Thyroid gland (tissue), 4 donors: Measurements from ENCODE around the gene KLF14. TPM values are rescaled to one million over a fixed set of nuclear protein-coding genes. Genes with fewer than 3 reads are reported as not detected.

Source experiments
- DNase-seq, 2 donors: peaks; one replicate each; pipeline ENCODE4 v3.0.0-alpha.2; 2019
- H3K27ac ChIP-seq, 3 donors: fragments of 200-600 bp; sonication (generic); 1 replicate in 2 of 3; 2 replicates in 1 of 3; pipeline ENCODE4 v1.5.1; 2016 to 2019; ENCODE audit warnings: mild to moderate bottlenecking in 1 of 3, moderate library complexity in 1 of 3
- H3K27me3 ChIP-seq: fragments of 200-600 bp; sonication (generic); one replicate; pipeline ENCODE4 v1.5.1; 2019
- H3K36me3 ChIP-seq, 2 donors: fragments of 200-600 bp; sonication (generic); one replicate each; pipeline ENCODE4 v1.5.1; 2016 to 2019
- H3K4me1 ChIP-seq, 2 donors: fragments of 200-600 bp; sonication (generic); one replicate each; pipeline ENCODE4 v1.5.1; 2017 to 2019
- H3K4me3 ChIP-seq, 3 donors: fragments of 200-600 bp; sonication (generic); replicated peaks in 1 of 3; 1 replicate in 2 of 3; 2 replicates in 1 of 3; pipeline ENCODE4 v1.5.1; 2016; ENCODE audit warnings: mild to moderate bottlenecking in 1 of 3
- H3K9me3 ChIP-seq: fragments of 200-600 bp; sonication (generic); one replicate; pipeline ENCODE4 v1.5.1; 2017
- POLR2A ChIP-seq, 2 donors: fragments of 450-650 bp; IDR thresholded peaks; one replicate each; pipeline ENCODE4 v1.6.1; 2017; ENCODE audit warnings: antibody characterized with exemption in 2 of 2, mild to moderate bottlenecking in 2 of 2, moderate library complexity in 1 of 2
- WGBS, 2 donors: methylation state at CpG; one replicate each; pipeline ENCODE4 v1.1.5; 2017; 5-methylcytosine and 5-hydroxymethylcytosine counted together
- intact Hi-C: fragments of 100-400 bp; cut with DNase I; formaldehyde crosslinking; loops from one replicate; pipeline ENCODE4 v1.15.1; 2023
- total RNA-seq, 4 donors: library from RNA; depleted of rRNA; stranded (reverse); fragments of >200 nt; gene quantifications; one replicate each; pipeline ENCODE4 v1.2.3, GENCODE V29; 2016
- TF ChIP-seq, protein P1 (sequence below), 6 experiments: fragments of 200-600 bp in 3 of 6; fragments of 450-650 bp in 3 of 6; sonication (generic) in 3 of 6; IDR thresholded peaks; one replicate each; pipeline ENCODE4 v1.5.1; 2016 to 2019; ENCODE audit warnings: antibody characterized with exemption in 6 of 6, mild to moderate bottlenecking in 2 of 6, inconsistent platforms in 1 of 6, moderate library complexity in 1 of 6

Gene KLF14
- total RNA-seq, 4 donors from 2014 or later: not detected

DNA sequence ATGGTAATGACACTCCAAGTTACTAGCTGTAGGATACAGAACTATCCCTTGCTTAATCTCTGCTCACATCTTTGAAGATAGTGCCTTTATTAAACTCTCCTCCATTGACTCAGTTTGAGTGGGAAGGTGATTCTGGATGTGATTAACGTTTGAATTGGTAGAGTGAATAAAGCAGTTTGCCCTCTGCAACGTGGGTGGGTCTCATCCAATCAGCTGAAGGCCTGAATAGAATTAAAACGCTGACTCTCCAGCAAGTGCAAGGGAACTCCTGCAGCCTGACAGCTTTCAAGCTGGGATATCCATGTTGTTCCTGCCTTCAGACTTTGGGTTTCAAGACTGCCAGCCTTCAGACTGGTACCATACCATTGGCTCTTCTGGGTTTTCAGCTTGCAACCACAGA is 21.6 kb downstream of the KLF14 start:
- Histone ChIP-seq H3K27ac (no peak overlapping the region), H3K4me1 (no peaks in the 10 kb centered on the region), H3K36me3 (no peaks in the 10 kb centered on the region), H3K9me3 (no peaks in the 10 kb centered on the region), H3K4me3 (no peak overlapping the region), H3K27me3 (no peaks in the 10 kb centered on the region)
- intact Hi-C loops: no loop called here
- no peak for DNase-seq
- no peak for TF ChIP-seq POLR2A (IDR thresholded peaks at IDR 0.05)
- TF ChIP-seq, protein P1, sequence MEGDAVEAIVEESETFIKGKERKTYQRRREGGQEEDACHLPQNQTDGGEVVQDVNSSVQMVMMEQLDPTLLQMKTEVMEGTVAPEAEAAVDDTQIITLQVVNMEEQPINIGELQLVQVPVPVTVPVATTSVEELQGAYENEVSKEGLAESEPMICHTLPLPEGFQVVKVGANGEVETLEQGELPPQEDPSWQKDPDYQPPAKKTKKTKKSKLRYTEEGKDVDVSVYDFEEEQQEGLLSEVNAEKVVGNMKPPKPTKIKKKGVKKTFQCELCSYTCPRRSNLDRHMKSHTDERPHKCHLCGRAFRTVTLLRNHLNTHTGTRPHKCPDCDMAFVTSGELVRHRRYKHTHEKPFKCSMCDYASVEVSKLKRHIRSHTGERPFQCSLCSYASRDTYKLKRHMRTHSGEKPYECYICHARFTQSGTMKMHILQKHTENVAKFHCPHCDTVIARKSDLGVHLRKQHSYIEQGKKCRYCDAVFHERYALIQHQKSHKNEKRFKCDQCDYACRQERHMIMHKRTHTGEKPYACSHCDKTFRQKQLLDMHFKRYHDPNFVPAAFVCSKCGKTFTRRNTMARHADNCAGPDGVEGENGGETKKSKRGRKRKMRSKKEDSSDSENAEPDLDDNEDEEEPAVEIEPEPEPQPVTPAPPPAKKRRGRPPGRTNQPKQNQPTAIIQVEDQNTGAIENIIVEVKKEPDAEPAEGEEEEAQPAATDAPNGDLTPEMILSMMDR (IDR thresholded peaks at IDR 0.05): no peak
- 45 to 46% methylated on average over 3 of the region's 3 CpGs for WGBS, 2 donors

DNA sequence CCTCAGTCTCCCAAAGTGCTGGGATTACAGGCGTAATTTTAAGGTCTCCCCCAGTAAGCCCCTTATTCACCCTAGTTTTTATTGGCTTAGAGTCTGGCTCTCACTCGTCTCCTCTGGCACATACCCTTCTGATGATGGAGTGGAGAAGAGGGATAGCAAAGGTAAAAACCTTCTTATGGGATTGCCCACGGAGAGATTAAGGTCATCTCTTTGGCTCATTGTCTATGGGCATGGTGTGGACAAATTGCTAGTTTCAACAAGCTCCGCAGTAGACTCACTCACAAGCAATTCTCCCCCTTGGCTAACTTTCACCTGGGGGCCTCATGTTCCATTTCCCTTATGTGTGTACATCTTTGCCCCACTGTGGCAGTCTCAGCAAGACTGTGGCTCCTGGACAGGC is 25.2 kb downstream of the KLF14 start:
- intact Hi-C loops: no loop called here
- no peak overlapping the region for H3K27ac ChIP-seq
- H3K36me3 ChIP-seq: no peaks in the 10 kb centered on the region
- TF ChIP-seq, protein P1 (IDR thresholded peaks at IDR 0.05): no peak
- no peak for TF ChIP-seq POLR2A (IDR thresholded peaks at IDR 0.05)
- H3K4me1 ChIP-seq: no peaks in the 10 kb centered on the region
- WGBS, 2 donors: 86 to 92% methylated on average over 4 of the region's 4 CpGs
- no peaks in the 10 kb centered on the region for H3K9me3 ChIP-seq
- H3K4me3 ChIP-seq: no peak overlapping the region
- H3K27me3 ChIP-seq: no peaks in the 10 kb centered on the region
- DNase-seq: no peak

GRCh38 chr7:130708001-130708400 is 26.0 kb downstream of the KLF14 start:
- intact Hi-C loops: no loop called here
- Histone ChIP-seq H3K36me3 (no peaks in the 10 kb centered on the region), H3K4me1 (no peaks in the 10 kb centered on the region), H3K27me3 (no peaks in the 10 kb centered on the region), H3K9me3 (no peaks in the 10 kb centered on the region), H3K4me3 (no peak overlapping the region), H3K27ac (no peak overlapping the region)
- no peak for DNase-seq
- WGBS, 2 donors: 91 to 95% methylated on average over 4 of the region's 4 CpGs
- TF ChIP-seq, protein P1 (IDR thresholded peaks at IDR 0.05): no peak
- TF ChIP-seq POLR2A (IDR thresholded peaks at IDR 0.05): no peak

DNA sequence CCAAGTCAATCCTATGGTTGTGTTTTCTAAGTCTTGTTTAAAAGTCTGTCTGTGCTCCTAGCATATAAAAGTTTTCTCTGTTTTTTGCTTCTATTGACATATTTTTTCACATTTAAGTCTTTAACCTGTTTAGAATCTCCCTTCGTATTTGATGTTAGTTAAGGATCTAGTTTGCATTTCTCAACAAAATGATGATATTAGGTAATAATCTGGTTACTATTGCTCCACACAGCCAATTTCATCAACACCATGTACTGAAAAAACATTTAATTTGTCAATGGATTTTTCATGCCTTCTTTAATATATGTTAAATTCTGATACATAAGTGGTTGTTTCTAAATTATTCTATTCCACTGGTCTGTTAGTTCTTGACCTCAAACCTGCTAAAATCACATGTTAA is 30.2 kb downstream of the KLF14 start:
- intact Hi-C loops: no loop called here
- WGBS, 2 donors: 87 to 93% methylated on average over 1 of the region's 1 CpG
- DNase-seq: no peak
- Histone ChIP-seq H3K27me3 (no peaks in the 10 kb centered on the region), H3K36me3 (no peaks in the 10 kb centered on the region), H3K4me1 (no peaks in the 10 kb centered on the region), H3K9me3 (no peaks in the 10 kb centered on the region), H3K4me3 (no peak overlapping the region), H3K27ac (no peak overlapping the region)
- no peak for TF ChIP-seq POLR2A (IDR thresholded peaks at IDR 0.05)
- TF ChIP-seq, protein P1 (IDR thresholded peaks at IDR 0.05): no peak

DNA sequence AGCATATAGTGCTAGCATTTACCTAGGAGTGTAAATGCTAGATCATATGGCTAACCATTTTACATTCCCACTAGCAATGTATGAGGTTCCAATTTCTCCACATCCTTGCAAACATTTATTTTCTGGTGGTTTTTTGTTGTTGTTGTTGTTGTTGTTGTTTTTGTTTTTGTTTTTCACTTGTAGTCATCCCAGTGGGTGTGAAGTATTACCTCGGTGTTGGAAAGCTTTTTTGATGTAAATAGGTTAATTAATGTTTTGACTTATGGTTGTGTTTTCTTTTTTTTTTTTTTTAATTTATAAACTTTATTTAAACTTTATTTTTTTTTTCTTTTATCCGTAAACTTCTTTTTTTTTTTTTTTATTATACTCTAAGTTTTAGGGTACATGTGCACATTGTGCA is 32.4 kb downstream of the KLF14 start:
- intact Hi-C loops: no loop called here
- H3K4me1 ChIP-seq: no peaks in the 10 kb centered on the region
- no peak for DNase-seq
- H3K4me3 ChIP-seq: no peak overlapping the region
- no peaks in the 10 kb centered on the region for H3K9me3 ChIP-seq
- no peak overlapping the region for H3K27ac ChIP-seq
- WGBS, 2 donors: 94 to 98% methylated on average over 2 of the region's 2 CpGs
- TF ChIP-seq POLR2A (IDR thresholded peaks at IDR 0.05): no peak
- TF ChIP-seq, protein P1 (IDR thresholded peaks at IDR 0.05): no peak
- no peaks in the 10 kb centered on the region for H3K36me3 ChIP-seq
- no peaks in the 10 kb centered on the region for H3K27me3 ChIP-seq
